Inflammatory macrophage (primary cell): ENCODE measurements around the gene FHAD1.
A peak's percentile ranks its signal among the peaks of the same experiment; 100 is the strongest.
"Not testable (repeated sequence)": the region's sequence is repeated elsewhere in the genome, so short reads cannot be mapped to it uniquely, and the experiment has no call there.

Experiments
- DNase-seq, 2 donors: peaks; one replicate each; pipeline ENCODE4 v3.0.0-alpha.2; 2020 to 2022

FHAD1 gene

GRCh38 chr1:15371610-15372545, 124.9 kb downstream of the FHAD1 start:
- DNase-seq: no peak

GRCh38 chr1:15378729-15379128, 131.7 kb downstream of the FHAD1 start:
- DNase-seq: no peak

GRCh38 chr1:15379151-15379550, 132.1 kb downstream of the FHAD1 start:
- DNase-seq: not testable (repeated sequence)

GRCh38 chr1:15380601-15381508, 133.8 kb downstream of the FHAD1 start:
- DNase-seq: no peak

- no peak for DNase-seq
Observed at GRCh38 chr1:15381805-15382204, 134.8 kb downstream of the FHAD1 start.

GRCh38 chr1:15382601-15383518, 135.8 kb downstream of the FHAD1 start:
- no peak for DNase-seq

- no peak for DNase-seq
Observed at GRCh38 chr1:15383810-15384209, 136.8 kb downstream of the FHAD1 start.

- peak in 1 of 2 donors; percentile 11 for DNase-seq
Observed at GRCh38 chr1:15384301-15384901, 137.4 kb downstream of the FHAD1 start.

GRCh38 chr1:15385420-15385819, 138.4 kb downstream of the FHAD1 start:
- DNase-seq: no peak

- DNase-seq: peak in 1 of 2 donors; percentile 37
Observed at GRCh38 chr1:15386164-15386749, 139.2 kb downstream of the FHAD1 start.

- DNase-seq: no peak
Observed at GRCh38 chr1:15388201-15388880, 141.3 kb downstream of the FHAD1 start.

GRCh38 chr1:15389828-15390227, 142.8 kb downstream of the FHAD1 start:
- DNase-seq: not testable (repeated sequence)

GRCh38 chr1:15390667-15391066, 143.6 kb downstream of the FHAD1 start:
- no peak for DNase-seq

- DNase-seq: no peak
Observed at GRCh38 chr1:15391366-15391765, 144.3 kb downstream of the FHAD1 start.

- no peak for DNase-seq
Observed at GRCh38 chr1:15393475-15394257, 146.6 kb downstream of the FHAD1 start.

- no peak for DNase-seq
Observed at GRCh38 chr1:15394258-15394690, 147.3 kb downstream of the FHAD1 start.

- DNase-seq: peak; percentile 26 to 82
Observed at GRCh38 chr1:15397236-15397635, 150.2 kb downstream of the FHAD1 start.

GRCh38 chr1:15399710-15400109, 152.7 kb downstream of the FHAD1 start:
- no peak for DNase-seq

- DNase-seq: no peak
Observed at GRCh38 chr1:15400627-15401026, 153.6 kb downstream of the FHAD1 start.
